Stimulated activated CD8-positive, alpha-beta memory T cell treated with anti-CD3 and anti-CD28 coated beads, Interleukin-15, amount 100 ng/mL, for 1 hour (primary cell): ENCODE measurements around the gene TEX35.
A peak's percentile ranks its signal among the peaks of the same experiment; 100 is the strongest.
"Not testable (repeated sequence)": the region's sequence is repeated elsewhere in the genome, so short reads cannot be mapped to it uniquely, and the experiment has no call there.

Experiments used
- DNase-seq: peaks from one replicate; pipeline ENCODE4 v3.0.0-alpha.2; 2020; ENCODE audit warnings: low read depth

The TEX35 gene

GRCh38 chr1:178495158-178495557 is 17.8 kb upstream of the TEX35 start:
- DNase-seq: no peak

GRCh38 chr1:178495741-178496409 is 17.0 kb upstream of the TEX35 start:
- DNase-seq: no peak

GRCh38 chr1:178496410-178497135 is 16.3 kb upstream of the TEX35 start, which contains the start of gene CLEC20A:
CLEC20A (minus strand) TSS chr1:178496964; CDS start chr1:178496939, 25 bp downstream.
- DNase-seq: no peak

- no peak for DNase-seq
These were observed 14.9 kb upstream of the TEX35 start for GRCh38 chr1:178497903-178498478.

- no peak for DNase-seq
These were observed 13.8 kb upstream of the TEX35 start for GRCh38 chr1:178498896-178499675.

- no peak for DNase-seq
These were observed 12.7 kb upstream of the TEX35 start for GRCh38 chr1:178500091-178500770.

GRCh38 chr1:178500936-178501554 is 11.9 kb upstream of the TEX35 start:
- no peak for DNase-seq

GRCh38 chr1:178501705-178502329 is 11.1 kb upstream of the TEX35 start:
- peak; percentile 21 for DNase-seq

GRCh38 chr1:178502330-178502714 is 10.6 kb upstream of the TEX35 start:
- DNase-seq: no peak

- DNase-seq: no peak
These were observed 10.1 kb upstream of the TEX35 start for GRCh38 chr1:178502856-178503255.

- not testable (repeated sequence) for DNase-seq
These were observed 9.6 kb upstream of the TEX35 start for GRCh38 chr1:178503316-178503715.

- no peak for DNase-seq
These were observed 9.1 kb upstream of the TEX35 start for GRCh38 chr1:178503849-178504248.

- DNase-seq: no peak
These were observed 8.6 kb upstream of the TEX35 start for GRCh38 chr1:178504286-178504685.

- no peak for DNase-seq
These were observed 6.7 kb upstream of the TEX35 start for GRCh38 chr1:178506177-178506576.

- no peak for DNase-seq
These were observed 6.2 kb upstream of the TEX35 start for GRCh38 chr1:178506669-178507068.

- no peak for DNase-seq
These were observed 3.4 kb upstream of the TEX35 start for GRCh38 chr1:178509414-178510007.

GRCh38 chr1:178510155-178510554 is 2.8 kb upstream of the TEX35 start:
- DNase-seq: no peak

GRCh38 chr1:178513278-178513983 is 522 bp downstream of the TEX35 start:
- DNase-seq: no peak

GRCh38 chr1:178516110-178516509 is 3.2 kb downstream of the TEX35 start:
- DNase-seq: no peak

GRCh38 chr1:178518894-178519293 is 6.0 kb downstream of the TEX35 start:
- DNase-seq: no peak
